Endothelial cell (in vitro differentiated cells): ENCODE measurements around the gene SLC44A5. TPM values are rescaled to one million over a fixed set of nuclear protein-coding genes. Genes with fewer than 3 reads are reported as not detected.
"Not testable (repeated sequence)": the region's sequence is repeated elsewhere in the genome, so short reads cannot be mapped to it uniquely, and the experiment has no call there.

ENCODE experiments used
- DNase-seq: peaks from one replicate; pipeline ENCODE4 v3.0.0; 2021; ENCODE audit warnings: low spot score
- H3K27ac Mint-ChIP-seq: one replicate; pipeline ENCODE4 v1.8.0; 2021; ENCODE audit warnings: mixed read lengths, inconsistent platforms; ENCODE audit not compliant: unreplicated experiment
- H3K27me3 Mint-ChIP-seq: one replicate; pipeline ENCODE4 v1.8.0; 2021; ENCODE audit warnings: mild to moderate bottlenecking, moderate library complexity, mixed read lengths, inconsistent platforms; ENCODE audit not compliant: unreplicated experiment
- H3K36me3 Mint-ChIP-seq: one replicate; pipeline ENCODE4 v1.8.0; 2021; ENCODE audit warnings: mild to moderate bottlenecking, low read depth, mixed read lengths, inconsistent platforms; ENCODE audit not compliant: unreplicated experiment
- H3K4me1 Mint-ChIP-seq: one replicate; pipeline ENCODE4 v1.8.0; 2021; ENCODE audit warnings: mild to moderate bottlenecking, mixed read lengths, inconsistent platforms; ENCODE audit not compliant: unreplicated experiment
- H3K4me3 Mint-ChIP-seq: one replicate; pipeline ENCODE4 v1.8.0; 2021; ENCODE audit warnings: mild to moderate bottlenecking, mixed read lengths, inconsistent platforms; ENCODE audit not compliant: unreplicated experiment
- H3K9me3 Mint-ChIP-seq: one replicate; pipeline ENCODE4 v1.8.0; 2021; ENCODE audit warnings: mixed read lengths, inconsistent platforms; ENCODE audit not compliant: unreplicated experiment
- CTCF ChIP-seq: fragments of 200-600 bp; sonication (generic); IDR thresholded peaks from one replicate; pipeline ENCODE4 v1.5.0; 2021; ENCODE audit warnings: antibody characterized with exemption; ENCODE audit not compliant: unreplicated experiment
- total RNA-seq: library from RNA; stranded (reverse); fragmentation: NEBNext Ultra II Directional; extraction: Animal tissue kit (Norgen Biotek cat#: 25700); gene quantifications from one replicate; pipeline ENCODE4 v1.2.1, GENCODE V29; 2021; ENCODE audit not compliant: unreplicated experiment

The SLC44A5 gene
- total RNA-seq, 1 donor from 2014 or later, result 3.4 TPM

- Mint-ChIP-seq H3K27me3 (peaks cover 6% of the 10 kb centered on the region), H3K9me3 (no peaks in the 10 kb centered on the region)
Measured at GRCh38 chr1:75373542-75374159, 237.3 kb downstream of the SLC44A5 start.

DNA sequence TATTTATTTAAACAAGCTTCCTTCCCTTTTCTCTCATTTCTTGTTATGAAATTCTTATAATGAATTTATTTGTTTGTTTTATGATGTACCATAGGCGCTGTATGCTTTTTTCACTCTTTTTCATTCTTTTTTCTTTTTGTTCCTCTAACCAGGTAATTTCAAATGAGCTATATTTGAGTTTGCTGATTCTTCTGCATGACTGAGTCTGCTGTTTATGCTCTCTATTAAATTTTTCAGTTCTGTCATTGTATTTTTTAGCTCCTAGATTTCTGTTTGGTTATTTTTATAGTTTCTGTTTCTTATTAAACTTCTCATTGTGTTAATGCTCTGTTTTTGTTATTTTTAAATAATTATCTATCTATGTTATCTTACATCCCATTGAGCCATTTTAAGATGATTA is 244.3 kb downstream of the SLC44A5 start:
- no peak for TF ChIP-seq CTCF
- no peak overlapping the region for H3K4me3 Mint-ChIP-seq
- peaks cover 12% of the 10 kb centered on the region for H3K36me3 Mint-ChIP-seq
- H3K27ac Mint-ChIP-seq, result no peak overlapping the region
- no peaks in the 10 kb centered on the region for H3K27me3 Mint-ChIP-seq
- no peak for DNase-seq
- no peaks in the 10 kb centered on the region for H3K9me3 Mint-ChIP-seq
- no peaks in the 10 kb centered on the region for H3K4me1 Mint-ChIP-seq

More at GRCh38 chr1:75373542-75374159, 237.3 kb downstream of the SLC44A5 start:
- Mint-ChIP-seq H3K27ac (no peak overlapping the region), H3K4me3 (no peak overlapping the region), H3K4me1 (peaks cover 8% of the 10 kb centered on the region), H3K36me3 (no peaks in the 10 kb centered on the region)
- no peak for DNase-seq
- no peak for TF ChIP-seq CTCF

DNA sequence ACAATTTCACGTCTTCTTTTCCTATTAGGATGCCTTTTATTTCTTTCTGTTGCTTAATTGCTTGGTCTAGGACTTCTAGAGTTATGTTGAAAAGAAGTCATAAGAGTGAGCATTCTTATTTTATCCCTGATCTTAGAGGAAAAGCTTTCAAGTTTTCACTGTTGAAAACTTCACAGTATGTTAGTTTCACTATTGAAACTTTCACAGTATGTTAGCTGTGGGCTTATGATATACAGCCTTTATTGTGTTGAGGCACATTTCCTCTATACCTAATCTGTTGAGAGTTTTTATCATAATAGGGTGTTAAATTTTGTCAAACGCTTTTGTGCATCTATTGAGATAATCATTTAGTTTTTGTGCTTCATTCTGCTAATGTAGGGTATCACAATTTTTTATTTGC is 249.7 kb downstream of the SLC44A5 start:
- H3K27me3 Mint-ChIP-seq, result no peaks in the 10 kb centered on the region
- no peak for DNase-seq
- H3K36me3 Mint-ChIP-seq, result peaks cover 1% of the 10 kb centered on the region
- no peak overlapping the region for H3K27ac Mint-ChIP-seq
- no peak overlapping the region for H3K4me3 Mint-ChIP-seq
- H3K9me3 Mint-ChIP-seq, result no peaks in the 10 kb centered on the region
- no peak for TF ChIP-seq CTCF
- no peaks in the 10 kb centered on the region for H3K4me1 Mint-ChIP-seq

GRCh38 chr1:75354267-75354666 is 256.6 kb downstream of the SLC44A5 start:
- not testable (repeated sequence) for H3K27ac Mint-ChIP-seq

DNA sequence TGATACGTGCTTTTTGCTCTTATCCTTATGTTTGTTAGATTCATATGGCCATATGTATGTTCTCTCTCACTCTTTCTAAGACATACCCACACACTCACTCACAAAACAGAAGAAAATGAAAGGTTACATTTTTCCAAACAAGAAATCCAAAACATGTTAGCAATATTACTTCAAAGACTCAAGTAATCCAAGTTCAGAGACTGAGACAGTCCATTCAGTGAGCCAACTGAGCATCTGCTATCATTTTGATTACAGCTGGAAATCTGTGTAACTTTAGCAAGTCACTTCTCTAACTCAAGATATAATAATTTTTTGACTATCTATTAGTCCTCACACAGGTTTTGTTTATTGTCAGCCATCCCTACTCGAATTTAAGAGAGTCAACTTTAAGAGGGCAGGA is 257.9 kb downstream of the SLC44A5 start:
- no peaks in the 10 kb centered on the region for H3K27me3 Mint-ChIP-seq
- no peaks in the 10 kb centered on the region for H3K9me3 Mint-ChIP-seq

More at GRCh38 chr1:75354267-75354666, 256.6 kb downstream of the SLC44A5 start:
- H3K27me3 Mint-ChIP-seq, H3K4me1 Mint-ChIP-seq, H3K4me3 Mint-ChIP-seq, H3K9me3 Mint-ChIP-seq, H3K36me3 Mint-ChIP-seq, DNase-seq: not testable (repeated sequence)

More for the DNA sequence above, 257.9 kb downstream of the SLC44A5 start:
- TF ChIP-seq CTCF, result no peak
- Mint-ChIP-seq H3K4me3 (no peak overlapping the region), H3K27ac (no peak overlapping the region), H3K36me3 (no peaks in the 10 kb centered on the region), H3K4me1 (peaks cover 5% of the 10 kb centered on the region)
- DNase-seq, result no peak
